Measurements from ENCODE around the gene NEXN. TPM values are rescaled to one million over a fixed set of nuclear protein-coding genes. Genes with fewer than 3 reads are reported as not detected.
A peak's percentile ranks its signal among the peaks of the same experiment; 100 is the strongest.

Gene NEXN
- total and polyA plus RNA-seq, 2 of the 8 experiments (the other 6 are each of a cell fraction or from before 2014, with no cell fraction given), result 0.20 to 2.9 TPM

DNA sequence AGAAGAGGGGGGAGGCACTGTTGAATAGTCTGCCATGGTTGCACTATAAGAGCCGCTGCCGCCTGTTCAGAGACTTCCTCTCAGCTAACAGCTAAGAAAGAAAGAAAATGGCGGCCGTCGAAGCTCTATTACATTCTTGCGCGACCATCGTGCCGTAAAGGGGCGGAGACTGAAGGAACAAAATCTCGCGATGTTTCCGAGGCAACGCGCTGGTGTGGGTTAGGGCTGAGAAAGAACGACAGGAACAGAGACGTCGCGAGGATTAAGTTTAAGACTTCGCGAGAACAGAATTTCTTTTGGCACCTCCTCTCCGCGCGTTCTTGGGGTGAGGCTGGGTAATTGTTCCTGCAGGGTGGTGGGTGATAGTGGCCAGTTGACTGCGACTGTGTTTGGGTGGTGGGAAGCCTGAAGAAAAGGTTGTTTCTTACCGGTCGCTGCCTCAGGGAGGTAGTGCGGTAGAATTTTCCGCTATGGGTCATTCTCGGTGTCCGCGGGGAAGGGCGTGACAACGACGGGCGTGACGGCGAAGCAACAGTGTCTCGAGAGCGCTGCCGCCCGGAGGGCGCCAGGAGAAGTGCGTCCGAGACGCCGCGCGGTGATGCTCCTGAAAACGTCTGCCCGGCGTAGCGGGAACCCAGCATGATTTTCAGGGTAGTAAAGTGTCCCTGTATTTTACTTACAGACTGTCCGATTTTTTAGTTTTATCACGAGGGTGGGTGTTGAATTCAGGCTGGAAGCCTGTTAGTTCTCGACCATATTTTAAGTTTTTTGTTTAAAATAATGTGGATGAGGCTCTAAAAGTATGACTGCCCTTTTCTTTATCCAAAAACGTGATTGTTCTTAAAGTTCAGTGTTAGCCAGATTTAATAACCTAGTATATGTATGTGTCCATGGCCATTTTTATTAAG is 90.8 kb downstream of the NEXN start, which contains the start of gene FUBP1:
TSS of gene FUBP1 (minus strand) at position 104 of the 908 bp plus-strand sequence. CDS start at position 36, 68 bp downstream.
- H4K8ac ChIP-seq (ENCODE audit: extremely low read depth, insufficient read depth, low read length), result peak within 1 kb of the TSS; percentile 99
- WGBS, 2 experiments (ENCODE audit: extremely low coverage in 1 of 2, insufficient coverage in 1 of 2, insufficient read length in 1 of 2, insufficient replicate concordance in 2 of 2, low coverage in 1 of 2, low lambda C conversion rate in 2 of 2, missing lambda C conversion rate in 1 of 2), result 1% methylated on average over 54 of the region's 57 CpGs; no CpG with 5 or more reads in 1 of the 2 experiments
- peak; percentile 43 for TF ChIP-seq MAX (IDR thresholded peaks at IDR 0.05)
- no peak for TF ChIP-seq GABPA (IDR thresholded peaks at IDR 0.05; ENCODE audit: borderline replicate concordance, insufficient read depth, low read length)
- no peak for TF ChIP-seq CTBP2 (IDR thresholded peaks at IDR 0.05; ENCODE audit: borderline replicate concordance, insufficient read depth, insufficient read length, low read length)
- TF ChIP-seq SUZ12 (IDR thresholded peaks at IDR 0.05; ENCODE audit: low read length), result no peak
- TF ChIP-seq CREB1 (IDR thresholded peaks at IDR 0.05), result peak; percentile 75
- TF ChIP-seq POLR2AphosphoS5 (IDR thresholded peaks at IDR 0.05; ENCODE audit: low read depth, low read length), result peak; percentile 99
- TF ChIP-seq SRF (IDR thresholded peaks at IDR 0.05; ENCODE audit: low read depth, low read length), result no peak
- TF ChIP-seq RFX5 (IDR thresholded peaks at IDR 0.05; ENCODE audit: borderline replicate concordance, low read depth, low read length), result no peak
- 0 out of 2 replicates have a peak, but pooled peaks have one; percentile 61 for TF ChIP-seq TCF12 (IDR thresholded peaks at IDR 0.05; ENCODE audit: low read depth, low read length)

More for the DNA sequence above, 90.8 kb downstream of the NEXN start, which contains the start of gene FUBP1:
- Histone ChIP-seq H2BK5ac (ENCODE audit: low read depth, low read length) (peak within 1 kb of the TSS; percentile 99), H3K18ac (ENCODE audit: extremely low read depth, low read length) (peak within 1 kb of the TSS; percentile 99), H3K79me1 (ENCODE audit: low read depth, low read length) (no peaks in the 10 kb centered on the region; the same call in 1 of the 2 replicates), H2BK120ac (replicated peaks; ENCODE audit: low read depth, low read length) (peak within 1 kb of the TSS; percentile 17), H3K56ac (replicated peaks; ENCODE audit: insufficient read length, low read depth, low read length) (peak within 1 kb of the TSS; percentile 82), H2BK12ac (ENCODE audit: low read depth, low read length) (peak within 1 kb of the TSS; percentile 98), H3K23ac (ENCODE audit: insufficient read length) (no peak within 1 kb of the TSS), H3K4me2 (ENCODE audit: insufficient read depth in 1 of 2, low read depth in 2 of 2, low read length in 2 of 2) (peak within 1 kb of the TSS; percentile 73 to 78), H2BK15ac (ENCODE audit: low read length) (peak within 1 kb of the TSS; percentile 93; the same call in 1 of the 2 replicates), H2BK20ac (ENCODE audit: low read length) (no peak within 1 kb of the TSS), H3K27ac (ENCODE audit: low read depth, low read length) (peak within 1 kb of the TSS; percentile 98), H3K4me1 (replicated peaks in 1 of 4; ENCODE audit: control insufficient read depth in 3 of 4, insufficient read depth in 4 of 4, low read length in 3 of 4) (peaks cover 0 to 12% (median 7%) of the 10 kb centered on the region in 4 experiments; a peak in 3 of 7 replicates), H3K79me2 (ENCODE audit: control insufficient read depth in 1 of 2, insufficient read depth in 2 of 2, low read length in 2 of 2) (peaks cover 37 to 89% of the 10 kb centered on the region in 2 experiments), H4K20me1 (replicated peaks in 1 of 2; ENCODE audit: control insufficient read depth in 1 of 2, insufficient read depth in 2 of 2, low read length in 2 of 2) (peaks cover 13 to 22% of the 10 kb centered on the region in 2 experiments), H4K91ac (replicated peaks; ENCODE audit: insufficient read length, low read length) (peak within 1 kb of the TSS; percentile 71), H4K5ac (ENCODE audit: insufficient read length, low read depth, low read length) (peak within 1 kb of the TSS; percentile 95), H3K4me3 (ENCODE audit: extremely low read depth in 1 of 4, insufficient read depth in 2 of 4, low read depth in 3 of 4, low read length in 4 of 4) (peak within 1 kb of the TSS; percentile 95 to 100 (median 99)), H3K27me3 (replicated peaks in 1 of 4; ENCODE audit: control insufficient read depth in 3 of 4, extremely low read depth in 1 of 4, insufficient read depth in 3 of 4, low read length in 3 of 4) (no peaks in the 10 kb centered on the region), H3K9me3 (ENCODE audit: insufficient read depth in 2 of 2, low read depth in 1 of 2, low read length in 1 of 2) (no peaks in the 10 kb centered on the region), H3K9ac (replicated peaks in 1 of 4; ENCODE audit: extremely low read depth in 1 of 4, low read depth in 3 of 4, low read length in 3 of 4) (peak within 1 kb of the TSS; percentile 100), H3K14ac (ENCODE audit: insufficient read length) (peak within 1 kb of the TSS; percentile 57), H3K4ac (replicated peaks; ENCODE audit: insufficient read length, low read depth, low read length) (peak within 1 kb of the TSS; percentile 97), H2AFZ (ENCODE audit: low read length) (peak within 1 kb of the TSS; percentile 85; the same call in 1 of the 2 replicates), H3K36me3 (ENCODE audit: control insufficient read depth in 2 of 4, insufficient read depth in 4 of 4, low read length in 3 of 4) (peaks cover 0 to 30% (median 0%) of the 10 kb centered on the region in 4 experiments; a peak in 2 of 8 replicates), H2AK5ac (ENCODE audit: low read depth, low read length) (peak within 1 kb of the TSS; percentile 91; the same call in 1 of the 2 replicates), H3K23me2 (ENCODE audit: low read depth, low read length) (peaks cover 7% of the 10 kb centered on the region; the same call in 1 of the 2 replicates)
- DNase-seq (ENCODE audit: low read depth in 1 of 2, low spot score in 2 of 2) (peak; percentile 92 to 97), FAIRE-seq (peak; percentile 84)
- POLR2A ChIA-PET (ENCODE audit: partially characterized antibody), result interaction anchor here (0.6 to 9.3 kb wide), 41 partner anchors 8 to 344 kb away, joined by 3 to 180 read pairs (median 4); partner anchors contain the start of genes DNAJB4, GIPC2, MIGA1 and NEXN
- CTCF ChIA-PET (ENCODE audit: partially characterized antibody), result interaction anchor here (0.6 to 3.5 kb wide), 4 partner anchors 15 to 695 kb away, joined by 3 to 20 read pairs (median 4); no protein-coding TSS in a partner anchor
